ENCODE results near the gene NCAPD2.

Gene NCAPD2

DNA sequence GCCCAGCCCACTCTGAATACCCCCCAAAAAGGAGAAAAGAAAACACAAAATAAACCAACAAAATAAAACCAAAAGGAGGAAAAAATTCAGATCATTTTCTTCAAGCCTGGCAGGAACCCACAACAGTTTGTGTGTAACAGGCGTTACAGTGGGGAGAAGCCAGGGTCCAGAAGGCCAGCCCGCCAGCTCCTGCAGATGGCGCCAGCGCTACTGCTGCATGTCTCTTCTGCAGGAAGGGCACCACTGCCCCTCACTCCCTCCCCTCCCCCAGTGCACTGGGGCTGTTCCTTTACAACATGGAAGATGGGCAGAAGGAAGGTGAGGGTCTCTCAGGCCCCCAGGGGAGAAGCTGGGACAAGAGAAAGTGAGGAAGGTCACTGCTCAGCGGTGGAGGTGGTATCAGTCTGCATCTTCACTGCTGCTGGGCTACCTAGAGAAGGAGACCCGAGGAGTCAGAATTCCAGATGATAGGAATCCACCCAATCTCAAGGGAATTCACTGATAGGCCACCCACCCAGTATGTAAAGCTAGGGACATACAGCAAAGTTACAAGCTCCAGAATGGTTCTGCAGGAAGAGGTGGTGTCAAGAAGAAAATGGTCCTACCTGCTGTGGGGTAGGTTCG lies 76.5 kb downstream of the NCAPD2 start:
- no peak for DNase-seq (ENCODE audit: low read depth)

DNA sequence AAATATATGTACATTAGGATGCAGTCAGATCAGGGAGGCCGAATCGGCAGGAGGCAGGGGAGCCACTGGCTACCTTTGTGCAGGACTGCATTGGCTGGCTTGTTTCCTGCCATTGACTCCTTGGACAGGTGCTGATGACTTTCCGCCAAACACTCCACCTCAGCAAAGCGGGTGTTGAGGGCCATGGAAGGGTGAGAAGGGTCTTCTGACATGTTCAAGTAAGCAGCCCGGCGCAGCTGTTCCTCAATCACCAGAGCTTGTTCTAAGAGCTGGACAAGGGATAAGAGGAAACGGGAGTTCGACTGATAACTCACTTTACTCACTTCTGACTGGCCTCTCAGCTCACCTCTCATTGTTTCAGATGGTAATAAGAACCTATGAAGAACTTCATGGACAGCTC lies 79.1 kb downstream of the NCAPD2 start:
- no peak for DNase-seq (ENCODE audit: low read depth)

DNA sequence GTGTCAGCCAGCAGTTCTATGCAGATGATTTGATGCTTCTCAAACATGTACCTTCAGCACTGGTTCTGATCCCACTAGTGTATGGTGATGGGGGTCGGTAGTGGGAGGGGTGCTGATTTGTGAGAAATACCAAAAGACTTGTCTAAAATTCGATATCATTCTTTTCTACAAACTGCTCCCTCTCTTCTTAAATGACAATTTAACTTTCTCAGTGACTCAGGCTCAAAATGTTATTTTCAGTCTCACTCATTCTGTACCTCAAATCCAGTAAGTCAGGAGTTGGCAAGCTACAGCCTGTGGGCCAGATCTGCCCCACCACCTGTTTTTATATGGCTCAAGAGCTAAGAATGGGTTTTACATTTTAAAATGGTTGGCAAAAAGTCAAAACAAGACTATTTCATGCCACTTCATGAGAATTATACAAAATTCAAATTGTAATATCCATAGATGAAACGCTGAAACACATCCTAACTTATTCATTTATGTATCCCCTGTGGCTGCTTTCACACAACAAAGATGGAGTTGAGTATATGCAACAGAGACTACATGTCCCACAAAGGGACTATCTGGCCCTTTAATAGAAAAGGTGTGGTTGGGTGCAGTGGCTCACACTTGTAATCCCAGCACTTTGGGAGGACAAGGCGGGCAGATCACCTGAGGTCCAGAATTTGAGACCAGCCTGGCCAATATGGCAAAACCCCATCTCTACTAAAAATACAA lies 80.8 kb downstream of the NCAPD2 start:
- no peak for DNase-seq (ENCODE audit: low read depth)

DNA sequence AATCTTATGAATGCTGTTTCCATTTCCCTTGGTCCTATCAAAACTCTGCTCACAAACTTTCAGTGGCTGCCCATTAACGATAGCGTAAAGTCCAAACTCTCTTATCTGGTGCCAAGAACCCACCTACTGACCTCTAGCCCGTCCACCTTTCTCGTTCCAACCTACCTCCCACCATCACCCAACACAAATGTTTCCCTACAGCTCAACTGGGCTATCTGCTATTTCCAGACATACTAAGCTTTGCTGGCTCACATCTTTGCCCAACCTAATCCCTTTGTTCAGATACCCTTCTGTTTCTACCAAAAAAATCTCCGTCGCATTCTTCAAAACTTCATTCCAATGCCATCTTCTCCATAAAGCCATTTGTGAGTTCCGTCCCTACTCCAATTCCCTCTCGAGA lies 81.7 kb downstream of the NCAPD2 start:
- DNase-seq (ENCODE audit: low read depth), result no peak
